Measurements from ENCODE around the gene COL20A1.

COL20A1 gene

DNA sequence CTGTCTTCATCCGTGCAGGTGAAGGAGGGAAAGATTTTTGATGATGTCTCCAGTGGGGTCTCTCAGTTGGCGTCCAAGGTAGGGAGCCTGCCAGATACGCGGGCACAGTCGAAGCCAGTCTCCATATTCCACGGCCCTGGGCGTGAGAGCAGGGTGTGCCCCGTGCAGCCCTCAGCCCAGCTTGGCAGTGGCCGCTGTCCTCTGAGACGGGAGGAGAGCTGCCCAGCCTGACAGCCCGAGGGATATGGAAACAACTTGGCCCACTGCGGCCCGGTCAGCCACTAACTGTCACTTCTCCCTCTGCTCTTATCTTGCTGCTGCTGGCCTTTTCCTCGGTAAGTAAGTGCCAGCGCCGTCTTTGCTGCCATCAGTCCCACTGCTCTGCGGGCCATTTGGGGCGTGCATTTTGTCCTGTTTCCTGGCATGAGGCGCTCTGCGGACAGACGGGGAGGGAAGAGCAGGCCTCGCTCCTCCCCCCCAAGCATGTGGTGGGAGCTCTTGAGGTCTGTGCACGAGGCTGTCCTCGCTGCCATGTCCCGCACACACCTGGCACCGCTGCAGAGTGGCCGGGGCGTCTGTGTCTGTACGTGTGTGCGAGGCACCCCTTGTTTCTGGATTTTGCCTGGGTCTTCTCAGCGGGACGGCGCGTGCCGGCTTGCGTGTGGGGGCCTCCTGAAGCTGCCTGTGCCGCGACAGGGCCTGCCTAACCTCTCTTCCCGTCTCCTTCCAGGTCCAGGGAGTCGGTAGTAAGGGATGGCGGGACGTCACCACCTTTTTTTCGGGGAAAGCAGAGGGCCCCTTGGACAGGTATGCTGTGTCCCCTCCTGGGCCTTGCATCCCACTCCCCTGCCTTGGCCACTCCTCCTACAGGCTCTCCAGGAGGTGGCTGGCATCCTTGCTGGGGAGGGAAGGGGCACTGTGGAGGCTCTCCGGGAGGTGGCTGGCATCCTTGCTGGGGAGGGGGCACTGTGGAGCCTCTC lies 7.1 kb upstream of the COL20A1 start:
- no peaks in the 10 kb centered on the region for H3K79me2 ChIP-seq (ENCODE audit: control insufficient read depth, insufficient read depth, low read length, unreplicated experiment)
- H3K27me3 ChIP-seq (ENCODE audit: insufficient read depth, low read length): no peaks in the 10 kb centered on the region
- 0 out of 2 replicates have a peak, but pooled peaks cover 3% of the 10 kb centered on the region for H3K36me3 ChIP-seq (ENCODE audit: insufficient read depth, low read length)
- no peak overlapping the region for H2AFZ ChIP-seq (ENCODE audit: low read length, unreplicated experiment)
- H3K27ac ChIP-seq (ENCODE audit: low read depth, low read length): no peak overlapping the region
- H3K4me3 ChIP-seq (ENCODE audit: low read depth, low read length): no peak overlapping the region
- no peaks in the 10 kb centered on the region for H3K4me1 ChIP-seq (ENCODE audit: control insufficient read depth, insufficient read depth, low read length, unreplicated experiment)

- H3K27ac ChIP-seq (ENCODE audit: low read depth, low read length): no peak overlapping the region
These were observed 5.9 kb upstream of the COL20A1 start for GRCh38 chr20:63286781-63287696.

GRCh38 chr20:63287697-63288580 lies 5.0 kb upstream of the COL20A1 start:
- H3K79me2 ChIP-seq (ENCODE audit: control insufficient read depth, insufficient read depth, low read length, unreplicated experiment): no peaks in the 10 kb centered on the region
- no peak overlapping the region for H2AFZ ChIP-seq (ENCODE audit: low read length, unreplicated experiment)
- H3K4me1 ChIP-seq (ENCODE audit: control insufficient read depth, insufficient read depth, low read length, unreplicated experiment): no peaks in the 10 kb centered on the region
- H3K27ac ChIP-seq (ENCODE audit: low read depth, low read length): no peak overlapping the region
- 0 out of 2 replicates have a peak, but pooled peaks cover 3% of the 10 kb centered on the region for H3K36me3 ChIP-seq (ENCODE audit: insufficient read depth, low read length)
- H3K27me3 ChIP-seq (ENCODE audit: insufficient read depth, low read length): no peaks in the 10 kb centered on the region
- H3K4me3 ChIP-seq (ENCODE audit: low read depth, low read length): no peak overlapping the region

More at GRCh38 chr20:63286781-63287696, 5.9 kb upstream of the COL20A1 start:
- H3K79me2 ChIP-seq (ENCODE audit: control insufficient read depth, insufficient read depth, low read length, unreplicated experiment): no peaks in the 10 kb centered on the region
- no peak overlapping the region for H3K4me3 ChIP-seq (ENCODE audit: low read depth, low read length)
- H3K36me3 ChIP-seq (ENCODE audit: insufficient read depth, low read length): 0 out of 2 replicates have a peak, but pooled peaks cover 3% of the 10 kb centered on the region
- no peaks in the 10 kb centered on the region for H3K27me3 ChIP-seq (ENCODE audit: insufficient read depth, low read length)
- no peaks in the 10 kb centered on the region for H3K4me1 ChIP-seq (ENCODE audit: control insufficient read depth, insufficient read depth, low read length, unreplicated experiment)
- H2AFZ ChIP-seq (ENCODE audit: low read length, unreplicated experiment): no peak overlapping the region

- H3K4me1 ChIP-seq (ENCODE audit: control insufficient read depth, insufficient read depth, low read length, unreplicated experiment): no peaks in the 10 kb centered on the region
- no peak overlapping the region for H3K4me3 ChIP-seq (ENCODE audit: low read depth, low read length)
- H3K27ac ChIP-seq (ENCODE audit: low read depth, low read length): no peak overlapping the region
- 0 out of 2 replicates have a peak, but pooled peaks cover 3% of the 10 kb centered on the region for H3K36me3 ChIP-seq (ENCODE audit: insufficient read depth, low read length)
- H2AFZ ChIP-seq (ENCODE audit: low read length, unreplicated experiment): no peak overlapping the region
- H3K79me2 ChIP-seq (ENCODE audit: control insufficient read depth, insufficient read depth, low read length, unreplicated experiment): no peaks in the 10 kb centered on the region
- no peaks in the 10 kb centered on the region for H3K27me3 ChIP-seq (ENCODE audit: insufficient read depth, low read length)
These were observed 4.3 kb upstream of the COL20A1 start for GRCh38 chr20:63288581-63289251.

- no peak overlapping the region for H2AFZ ChIP-seq (ENCODE audit: low read length, unreplicated experiment)
- no peaks in the 10 kb centered on the region for H3K79me2 ChIP-seq (ENCODE audit: control insufficient read depth, insufficient read depth, low read length, unreplicated experiment)
- no peak overlapping the region for H3K27ac ChIP-seq (ENCODE audit: low read depth, low read length)
- H3K36me3 ChIP-seq (ENCODE audit: insufficient read depth, low read length): 0 out of 2 replicates have a peak, but pooled peaks cover 3% of the 10 kb centered on the region
- no peak overlapping the region for H3K4me3 ChIP-seq (ENCODE audit: low read depth, low read length)
- H3K4me1 ChIP-seq (ENCODE audit: control insufficient read depth, insufficient read depth, low read length, unreplicated experiment): no peaks in the 10 kb centered on the region
- peaks cover 2% of the 10 kb centered on the region; the same call in 1 of the 2 replicates for H3K27me3 ChIP-seq (ENCODE audit: insufficient read depth, low read length)
These were observed 3.5 kb upstream of the COL20A1 start for GRCh38 chr20:63289311-63290135.

DNA sequence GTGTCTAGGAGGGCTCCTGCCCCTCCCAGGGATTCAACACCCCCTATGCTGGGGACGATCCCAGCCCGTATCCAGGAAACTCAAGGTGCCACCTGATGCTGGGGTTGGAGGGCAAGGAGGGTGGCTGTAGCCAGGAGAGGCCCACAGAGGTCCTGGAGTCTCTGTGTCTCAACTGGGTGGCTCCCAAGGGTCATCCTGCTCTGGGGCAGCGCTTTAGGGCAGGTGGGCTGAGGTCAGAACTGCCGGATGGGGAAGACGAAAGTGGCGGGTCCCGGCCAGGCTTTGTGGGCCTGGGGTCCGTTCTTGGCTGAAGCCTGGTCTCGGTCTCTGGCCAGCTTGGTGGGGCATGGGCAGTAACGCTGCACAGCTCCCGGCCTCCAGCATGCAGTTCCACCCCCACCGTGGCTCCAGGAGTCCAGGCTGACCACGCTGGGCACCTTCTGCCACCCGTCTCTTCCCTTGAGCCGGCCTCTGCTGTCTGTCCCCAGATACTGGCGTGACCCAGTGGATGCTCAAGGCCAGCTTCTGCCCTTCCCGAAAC lies 2.8 kb upstream of the COL20A1 start:
- peaks cover 8% of the 10 kb centered on the region; the same call in 1 of the 2 replicates for H3K27me3 ChIP-seq (ENCODE audit: insufficient read depth, low read length)
- no peaks in the 10 kb centered on the region for H3K79me2 ChIP-seq (ENCODE audit: control insufficient read depth, insufficient read depth, low read length, unreplicated experiment)
- no peak overlapping the region for H3K4me3 ChIP-seq (ENCODE audit: low read depth, low read length)
- 0 out of 2 replicates have a peak, but pooled peaks cover 3% of the 10 kb centered on the region for H3K36me3 ChIP-seq (ENCODE audit: insufficient read depth, low read length)
- H3K27ac ChIP-seq (ENCODE audit: low read depth, low read length): no peak overlapping the region
- no peaks in the 10 kb centered on the region for H3K4me1 ChIP-seq (ENCODE audit: control insufficient read depth, insufficient read depth, low read length, unreplicated experiment)
- no peak overlapping the region for H2AFZ ChIP-seq (ENCODE audit: low read length, unreplicated experiment)

GRCh38 chr20:63290677-63291472 lies 2.1 kb upstream of the COL20A1 start:
- no peak overlapping the region for H3K27ac ChIP-seq (ENCODE audit: low read depth, low read length)
- 0 out of 2 replicates have a peak, but pooled peaks cover 3% of the 10 kb centered on the region for H3K36me3 ChIP-seq (ENCODE audit: insufficient read depth, low read length)
- H3K4me3 ChIP-seq (ENCODE audit: low read depth, low read length): no peak overlapping the region
- H3K4me1 ChIP-seq (ENCODE audit: control insufficient read depth, insufficient read depth, low read length, unreplicated experiment): no peaks in the 10 kb centered on the region
- H3K27me3 ChIP-seq (ENCODE audit: insufficient read depth, low read length): peaks cover 15% of the 10 kb centered on the region
- H2AFZ ChIP-seq (ENCODE audit: low read length, unreplicated experiment): no peak overlapping the region
- H3K79me2 ChIP-seq (ENCODE audit: control insufficient read depth, insufficient read depth, low read length, unreplicated experiment): no peaks in the 10 kb centered on the region

DNA sequence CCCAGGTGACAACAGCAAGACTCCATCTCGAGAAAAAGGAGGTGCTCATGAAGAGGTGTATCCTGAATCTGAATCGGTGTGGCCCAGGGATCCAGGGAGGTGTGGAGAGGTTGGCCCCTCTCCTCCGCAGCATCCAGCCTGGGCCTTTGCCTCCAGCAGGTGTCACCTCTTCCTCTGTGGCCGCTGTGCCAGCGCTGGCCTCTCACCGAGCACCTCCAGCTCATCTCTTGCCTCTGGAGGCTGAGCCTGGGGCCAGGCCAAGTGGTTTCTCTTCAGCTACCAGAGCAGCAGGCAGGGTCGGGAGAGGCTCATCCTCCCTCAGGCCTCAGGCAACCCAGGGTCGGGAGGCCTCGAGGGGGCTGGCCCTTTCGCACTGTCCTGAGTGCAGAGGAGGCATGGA lies 1.2 kb upstream of the COL20A1 start:
- Histone ChIP-seq H3K27me3 (ENCODE audit: insufficient read depth, low read length) (peaks cover 24% of the 10 kb centered on the region), H3K4me3 (ENCODE audit: low read depth, low read length) (no peak overlapping the region), H3K27ac (ENCODE audit: low read depth, low read length) (no peak overlapping the region), H3K4me1 (ENCODE audit: control insufficient read depth, insufficient read depth, low read length, unreplicated experiment) (no peaks in the 10 kb centered on the region), H3K79me2 (ENCODE audit: control insufficient read depth, insufficient read depth, low read length, unreplicated experiment) (no peaks in the 10 kb centered on the region), H2AFZ (ENCODE audit: low read length, unreplicated experiment) (no peak overlapping the region), H3K36me3 (ENCODE audit: insufficient read depth, low read length) (0 out of 2 replicates have a peak, but pooled peaks cover 3% of the 10 kb centered on the region)

Data from ACC112 (cell line).